DND-41 (cell line): ENCODE measurements around the gene DLG1.

Experiments
- ATAC-seq: fragments of 200-7000 bp; cut with Tn5 transposase; 3 replicates; pipeline ENCODE4 v1.9.1; 2021; ENCODE audit warnings: low read depth; ENCODE audit not compliant: insufficient read depth
- DNase-seq: peaks from one replicate; pipeline ENCODE4 v3.0.0-alpha.2; 2020
- H2AFZ ChIP-seq: 2 replicates; pipeline ENCODE4 v1.6.0; 2012; ENCODE audit warnings: low read depth, low read length
- H3K27ac ChIP-seq: 2 replicates; pipeline ENCODE4 v1.5.1; 2012; ENCODE audit warnings: low read length, inconsistent platforms
- H3K27me3 ChIP-seq: fragments of 200-600 bp; sonication (generic); 2 replicates; pipeline ENCODE4 v1.6.0; 2012; ENCODE audit warnings: low read length, mild to moderate bottlenecking, inconsistent platforms; ENCODE audit not compliant: insufficient read depth, poor library complexity
- H3K36me3 ChIP-seq: 2 replicates; pipeline ENCODE4 v1.5.1; 2012; ENCODE audit warnings: low read length, inconsistent platforms; ENCODE audit not compliant: insufficient read depth
- H3K4me1 ChIP-seq: 2 replicates; pipeline ENCODE4 v1.5.1; 2012; ENCODE audit warnings: mild to moderate bottlenecking, low read length; ENCODE audit not compliant: insufficient read depth
- H3K4me2 ChIP-seq: 2 replicates; pipeline ENCODE4 v1.6.0; 2012; ENCODE audit warnings: mild to moderate bottlenecking, moderate library complexity, low read length, inconsistent platforms; ENCODE audit not compliant: insufficient read depth
- H3K4me3 ChIP-seq, 2 experiments: fragments of 200-600 bp in 1 of 2; shearing (Covaris generic) in 1 of 2; 2 replicates each; pipeline ENCODE4 v1.5.1; 2012 to 2016; ENCODE audit warnings: inconsistent platforms in 2 of 2, low read length in 2 of 2, mild to moderate bottlenecking in 2 of 2, low read depth in 1 of 2, moderate library complexity in 1 of 2
- H3K79me2 ChIP-seq: 2 replicates; pipeline ENCODE4 v1.6.0; 2012; ENCODE audit warnings: low read length, inconsistent platforms; ENCODE audit not compliant: insufficient read depth
- H3K9ac ChIP-seq: 2 replicates; pipeline ENCODE4 v1.6.0; 2012; ENCODE audit warnings: low read depth, mild to moderate bottlenecking, inconsistent platforms, low read length, moderate library complexity
- H3K9me3 ChIP-seq: 2 replicates; pipeline ENCODE4 v1.5.1; 2012; ENCODE audit warnings: low read length, moderate library complexity, mild to moderate bottlenecking, inconsistent platforms; ENCODE audit not compliant: insufficient read depth, severe bottlenecking
- H4K20me1 ChIP-seq: 2 replicates; pipeline ENCODE4 v1.6.0; 2012; ENCODE audit warnings: low read length; ENCODE audit not compliant: insufficient read depth
- CTCF ChIP-seq: IDR thresholded peaks from 2 replicates; pipeline ENCODE4 v1.5.1; 2012; ENCODE audit warnings: borderline replicate concordance, low read length, moderate library complexity, mild to moderate bottlenecking; ENCODE audit not compliant: poor library complexity, severe bottlenecking; ENCODE audit errors: extremely low read depth
- EZH2 ChIP-seq: IDR thresholded peaks from 3 replicates; pipeline ENCODE4 v1.6.1; 2012; ENCODE audit warnings: borderline replicate concordance, low read depth, mild to moderate bottlenecking, moderate library complexity, low read length, inconsistent platforms; ENCODE audit not compliant: severe bottlenecking

The DLG1 gene

GRCh38 chr3:197001106-197001971 is 297.1 kb downstream of the DLG1 start:
- H3K4me1 ChIP-seq = peaks cover 12% of the 10 kb centered on the region
- H3K9ac ChIP-seq = no peak overlapping the region
- no peak overlapping the region for H2AFZ ChIP-seq
- H3K4me2 ChIP-seq = no peak overlapping the region
- no peak overlapping the region for H3K4me3 ChIP-seq
- no peak overlapping the region for H3K27ac ChIP-seq
- ATAC-seq (no peak), DNase-seq (no peak)
- no peaks in the 10 kb centered on the region for H4K20me1 ChIP-seq
- no peaks in the 10 kb centered on the region for H3K9me3 ChIP-seq
- no peaks in the 10 kb centered on the region for H3K36me3 ChIP-seq
- no peaks in the 10 kb centered on the region for H3K79me2 ChIP-seq
- no peaks in the 10 kb centered on the region for H3K27me3 ChIP-seq
- TF ChIP-seq CTCF (no peak), EZH2 (no peak)

GRCh38 chr3:197000211-197000610 is 298.2 kb downstream of the DLG1 start:
- no peak overlapping the region for H3K27ac ChIP-seq
- no peaks in the 10 kb centered on the region for H3K9me3 ChIP-seq
- H2AFZ ChIP-seq = no peak overlapping the region
- H4K20me1 ChIP-seq = no peaks in the 10 kb centered on the region
- no peak overlapping the region for H3K9ac ChIP-seq
- no peaks in the 10 kb centered on the region for H3K27me3 ChIP-seq
- no peak for DNase-seq
- no peaks in the 10 kb centered on the region for H3K79me2 ChIP-seq
- no peak overlapping the region for H3K4me3 ChIP-seq
- H3K4me2 ChIP-seq = no peak overlapping the region
- no peak for ATAC-seq
- TF ChIP-seq CTCF (no peak), EZH2 (no peak)
- peaks cover 12% of the 10 kb centered on the region for H3K4me1 ChIP-seq
- no peaks in the 10 kb centered on the region for H3K36me3 ChIP-seq

GRCh38 chr3:196998966-196999760 is 299.2 kb downstream of the DLG1 start:
- DNase-seq (no peak), ATAC-seq (no peak)
- Histone ChIP-seq H3K27ac (no peak overlapping the region), H3K4me3 (no peak overlapping the region), H3K9ac (no peak overlapping the region), H3K4me2 (no peak overlapping the region), H3K79me2 (no peaks in the 10 kb centered on the region), H4K20me1 (no peaks in the 10 kb centered on the region), H3K27me3 (no peaks in the 10 kb centered on the region), H3K9me3 (no peaks in the 10 kb centered on the region), H2AFZ (no peak overlapping the region), H3K4me1 (peaks cover 8% of the 10 kb centered on the region), H3K36me3 (no peaks in the 10 kb centered on the region)
- TF ChIP-seq EZH2 = no peak
- no peak for TF ChIP-seq CTCF
